ENCODE measurements around the gene DSP. TPM values are rescaled to one million over a fixed set of nuclear protein-coding genes. Genes with fewer than 3 reads are reported as not detected.

Gene DSP
- total and polyA plus RNA-seq, 2 experiments from 2014 or later: 76.4 to 108 TPM

GRCh38 chr6:7535498-7535897, 6.0 kb upstream of the DSP start:
- Histone ChIP-seq H3K79me2 (ENCODE audit: insufficient read depth) (no peaks in the 10 kb centered on the region), H3K9me2 (ENCODE audit: insufficient read depth) (no peaks in the 10 kb centered on the region), H3K27ac (peak overlapping the region; percentile 70), H3K9ac (peak overlapping the region; percentile 48), H3K27me3 (replicated peaks; ENCODE audit: insufficient read depth) (no peaks in the 10 kb centered on the region), H4K20me1 (ENCODE audit: insufficient read depth) (no peaks in the 10 kb centered on the region), H3K4me1 (ENCODE audit: insufficient read depth) (peaks cover 16% of the 10 kb centered on the region), H2AFZ (0 out of 2 replicates have a peak overlapping the region, but pooled peaks have one; percentile 35), H3K4me3 (peak overlapping the region; percentile 46; the same call in 1 of the 2 replicates), H3K9me3 (ENCODE audit: low read depth) (no peaks in the 10 kb centered on the region), H3K36me3 (ENCODE audit: low read depth) (no peaks in the 10 kb centered on the region), H3F3A (ENCODE audit: insufficient read depth) (peaks cover 26% of the 10 kb centered on the region; the same call in 1 of the 2 replicates), H3K4me2 (ENCODE audit: unreplicated experiment) (peak overlapping the region; percentile 62)
- 47 to 50% methylated on average over 5 of the region's 5 CpGs for WGBS, 2 experiments (ENCODE audit: low coverage in 1 of 2, low lambda C conversion rate in 2 of 2, missing lambda C conversion rate in 2 of 2)
- in situ Hi-C loops (cut with MboI): no loop called here
- TF ChIP-seq EZH2phosphoT487 (IDR thresholded peaks at IDR 0.05; ENCODE audit: insufficient read depth, low read depth) (no peak), EZH2 (IDR thresholded peaks at IDR 0.05; ENCODE audit: insufficient read depth, poor library complexity, severe bottlenecking) (no peak)
- DNase-seq: peak; percentile 83

DNA sequence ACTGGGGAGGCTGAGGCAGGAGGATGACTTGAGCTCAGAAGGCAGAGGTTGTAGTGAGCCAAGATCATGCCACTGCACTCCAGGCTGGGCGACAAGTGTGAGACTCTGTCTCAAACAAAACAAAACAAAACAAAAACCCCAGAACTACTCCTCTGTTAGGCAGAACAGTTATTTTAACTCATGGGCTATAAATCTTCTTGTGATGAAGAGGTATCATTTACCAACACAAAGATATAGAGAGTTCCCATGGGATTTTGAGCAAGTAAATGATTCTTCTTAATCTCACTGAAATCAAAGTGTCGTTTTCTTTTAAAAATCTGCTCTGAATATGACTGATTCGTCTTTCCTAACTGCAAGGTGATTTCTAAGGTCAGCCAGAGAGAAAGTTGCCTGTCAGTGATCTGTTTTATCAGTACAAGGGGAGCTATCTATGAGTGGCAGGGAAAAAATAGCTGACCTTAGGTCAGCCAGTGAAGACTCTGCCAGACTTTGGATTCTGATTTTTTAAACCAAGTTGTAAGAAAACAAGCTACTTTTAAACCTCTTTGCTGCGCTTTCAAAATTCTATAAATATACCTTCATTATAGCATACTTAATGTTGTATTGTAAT, 3.8 kb upstream of the DSP start:
- Histone ChIP-seq H3K4me1 (ENCODE audit: insufficient read depth) (peaks cover 18% of the 10 kb centered on the region), H2AFZ (no peak overlapping the region), H3F3A (ENCODE audit: insufficient read depth) (peaks cover 31% of the 10 kb centered on the region), H3K36me3 (ENCODE audit: low read depth) (no peaks in the 10 kb centered on the region), H3K27ac (no peak overlapping the region), H3K27me3 (replicated peaks; ENCODE audit: insufficient read depth) (no peaks in the 10 kb centered on the region), H3K79me2 (ENCODE audit: insufficient read depth) (peaks cover 11% of the 10 kb centered on the region), H3K4me3 (no peak overlapping the region), H3K9ac (no peak overlapping the region), H4K20me1 (ENCODE audit: insufficient read depth) (no peaks in the 10 kb centered on the region), H3K4me2 (ENCODE audit: unreplicated experiment) (no peak overlapping the region), H3K9me3 (ENCODE audit: low read depth) (no peaks in the 10 kb centered on the region), H3K9me2 (ENCODE audit: insufficient read depth) (no peaks in the 10 kb centered on the region)
- WGBS, 2 experiments (ENCODE audit: low coverage in 1 of 2, low lambda C conversion rate in 2 of 2, missing lambda C conversion rate in 2 of 2): 68 to 72% methylated on average over 4 of the region's 4 CpGs
- no peak for TF ChIP-seq EZH2 (IDR thresholded peaks at IDR 0.05; ENCODE audit: insufficient read depth, poor library complexity, severe bottlenecking)
- no peak for TF ChIP-seq EZH2phosphoT487 (IDR thresholded peaks at IDR 0.05; ENCODE audit: insufficient read depth, low read depth)
- in situ Hi-C loops (cut with MboI): no loop called here
- DNase-seq: no peak

- H3K9me2 ChIP-seq (ENCODE audit: insufficient read depth): no peaks in the 10 kb centered on the region
- H3K4me3 ChIP-seq: no peak overlapping the region
- H2AFZ ChIP-seq: no peak overlapping the region
- no peaks in the 10 kb centered on the region for H3K27me3 ChIP-seq (replicated peaks; ENCODE audit: insufficient read depth)
- H3K79me2 ChIP-seq (ENCODE audit: insufficient read depth): peaks cover 17% of the 10 kb centered on the region
- H3K9me3 ChIP-seq (ENCODE audit: low read depth): no peaks in the 10 kb centered on the region
- no peak overlapping the region for H3K9ac ChIP-seq
- peaks cover 21% of the 10 kb centered on the region for H3K4me1 ChIP-seq (ENCODE audit: insufficient read depth)
- no peak for DNase-seq
- no peak overlapping the region for H3K4me2 ChIP-seq (ENCODE audit: unreplicated experiment)
- H4K20me1 ChIP-seq (ENCODE audit: insufficient read depth): no peaks in the 10 kb centered on the region
- no peaks in the 10 kb centered on the region for H3K36me3 ChIP-seq (ENCODE audit: low read depth)
- H3K27ac ChIP-seq: no peak overlapping the region
- WGBS, 2 experiments (ENCODE audit: low coverage in 1 of 2, low lambda C conversion rate in 2 of 2, missing lambda C conversion rate in 2 of 2): 69 to 72% methylated on average over 5 of the region's 5 CpGs
- in situ Hi-C loops (cut with MboI): no loop called here
- H3F3A ChIP-seq (ENCODE audit: insufficient read depth): peaks cover 31% of the 10 kb centered on the region
- TF ChIP-seq EZH2phosphoT487 (IDR thresholded peaks at IDR 0.05; ENCODE audit: insufficient read depth, low read depth) (no peak), EZH2 (IDR thresholded peaks at IDR 0.05; ENCODE audit: insufficient read depth, poor library complexity, severe bottlenecking) (no peak)
Measured at GRCh38 chr6:7538484-7538883, 3.0 kb upstream of the DSP start.

GRCh38 chr6:7540595-7540994, 876 bp upstream of the DSP start:
- peaks cover 41% of the 10 kb centered on the region for H3F3A ChIP-seq (ENCODE audit: insufficient read depth)
- H3K9me2 ChIP-seq (ENCODE audit: insufficient read depth): no peaks in the 10 kb centered on the region
- TF ChIP-seq EZH2phosphoT487 (IDR thresholded peaks at IDR 0.05; ENCODE audit: insufficient read depth, low read depth) (no peak), EZH2 (IDR thresholded peaks at IDR 0.05; ENCODE audit: insufficient read depth, poor library complexity, severe bottlenecking) (no peak)
- peak; percentile 67 for DNase-seq
- H4K20me1 ChIP-seq (ENCODE audit: insufficient read depth): no peaks in the 10 kb centered on the region
- H3K36me3 ChIP-seq (ENCODE audit: low read depth): no peaks in the 10 kb centered on the region
- 21 to 28% methylated on average over 17 of the region's 17 CpGs for WGBS, 2 experiments (ENCODE audit: low coverage in 1 of 2, low lambda C conversion rate in 2 of 2, missing lambda C conversion rate in 2 of 2)
- peaks cover 29% of the 10 kb centered on the region for H3K4me1 ChIP-seq (ENCODE audit: insufficient read depth)
- H2AFZ ChIP-seq: peak overlapping the region; percentile 71
- in situ Hi-C loops (cut with MboI): no loop called here
- H3K9me3 ChIP-seq (ENCODE audit: low read depth): no peaks in the 10 kb centered on the region
- H3K79me2 ChIP-seq (ENCODE audit: insufficient read depth): peaks cover 38% of the 10 kb centered on the region
- peak overlapping the region; percentile 82 for H3K27ac ChIP-seq
- H3K4me3 ChIP-seq: peak overlapping the region; percentile 80
- H3K4me2 ChIP-seq (ENCODE audit: unreplicated experiment): peak overlapping the region; percentile 92
- H3K27me3 ChIP-seq (replicated peaks; ENCODE audit: insufficient read depth): no peaks in the 10 kb centered on the region
- H3K9ac ChIP-seq: peak overlapping the region; percentile 93
